Activated gamma-delta T cell (primary cell): Measurements from ENCODE around the gene CXXC4.
A peak's percentile ranks its signal among the peaks of the same experiment; 100 is the strongest.

Source experiments
- DNase-seq: peaks from one replicate; lab custom pipeline; 2025; lab: John Stamatoyannopoulos, UW
- total RNA-seq, 2 donors: gene quantifications; one replicate each; lab custom pipeline; 2026; lab: John Stamatoyannopoulos, UW

Gene CXXC4
- 0.26 to 1.1 reads per million in 2 donors for total RNA-seq

DNA sequence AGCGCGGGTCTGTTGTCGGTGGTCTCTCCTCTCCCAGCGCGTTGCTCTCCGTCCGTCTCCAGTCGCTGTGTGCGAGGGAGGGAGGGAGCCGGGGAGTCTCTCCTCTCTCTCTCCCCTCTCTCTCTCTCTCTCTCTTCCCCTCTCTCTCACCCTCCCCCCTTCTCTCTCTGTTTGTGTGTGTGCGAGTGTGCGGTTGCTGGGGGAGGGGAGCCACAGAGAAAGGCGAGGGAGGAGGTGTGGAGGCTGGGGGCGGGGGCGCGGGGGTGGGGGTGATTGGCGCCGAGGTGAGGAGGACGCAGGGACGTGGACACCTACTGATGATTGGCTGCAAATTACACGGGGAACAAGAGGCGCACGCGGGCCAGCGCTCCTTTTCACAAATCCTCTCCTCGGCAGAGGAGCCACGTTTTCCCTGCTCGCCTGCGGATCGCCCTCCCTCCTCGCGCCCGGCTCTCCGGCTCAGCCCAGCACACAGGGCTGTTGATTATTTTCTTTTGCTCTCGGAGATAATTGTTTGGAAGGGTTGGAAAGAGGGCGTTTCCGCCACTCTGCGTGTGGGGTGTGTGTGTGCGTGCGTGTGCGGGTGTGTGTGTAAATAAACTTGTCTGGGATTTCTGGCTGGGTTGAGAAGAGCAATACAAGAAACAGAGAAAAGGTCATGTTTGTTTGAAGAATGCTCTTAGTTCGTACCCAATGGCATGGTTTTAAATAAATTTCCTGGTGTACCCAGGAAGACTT, at the start of gene CXXC4:
CXXC4 (minus strand) TSS at position 73 of the 738 bp plus-strand sequence. CDS start 3,092 bp downstream, outside the sequence.
- DNase-seq = peak; percentile 8

DNA sequence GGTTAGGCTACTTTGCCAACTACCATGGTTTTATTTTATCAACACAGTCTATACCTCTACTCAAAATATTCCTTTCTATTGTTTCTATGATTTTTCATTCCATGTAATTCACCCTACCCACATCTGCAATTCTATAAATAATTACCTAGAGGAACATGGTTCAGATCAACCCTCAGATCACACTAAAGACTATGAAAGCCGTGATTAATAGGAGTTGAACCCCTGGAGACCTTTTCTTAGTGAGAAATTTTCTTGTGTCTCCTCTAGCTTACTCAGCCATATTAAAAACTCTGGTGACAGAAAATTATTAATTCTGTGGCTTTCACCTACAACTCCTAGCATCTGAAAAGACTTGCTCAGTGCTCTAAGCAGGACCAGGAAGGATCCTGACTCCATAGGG, 38.5 kb upstream of the CXXC4 start:
- DNase-seq = no peak

DNA sequence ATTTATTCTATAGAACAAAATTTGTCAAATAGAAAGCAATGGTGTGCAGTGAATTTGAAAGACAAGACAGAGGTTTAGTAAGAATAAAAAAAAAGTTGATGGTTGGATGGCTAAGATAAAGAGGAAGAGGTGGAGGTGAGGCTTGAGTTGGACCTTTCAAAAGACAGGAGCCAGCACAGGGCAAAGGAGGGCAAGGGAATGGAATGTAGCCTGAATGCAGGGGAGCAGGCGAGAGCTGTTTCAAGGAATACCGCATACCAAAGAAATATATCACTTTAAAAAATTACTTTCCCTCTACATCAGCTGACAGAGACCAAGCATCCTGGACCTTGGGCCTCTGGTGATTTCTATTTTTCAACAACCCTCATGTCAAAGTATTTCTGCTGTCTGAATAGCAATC, 38.0 kb upstream of the CXXC4 start:
- DNase-seq = no peak

DNA sequence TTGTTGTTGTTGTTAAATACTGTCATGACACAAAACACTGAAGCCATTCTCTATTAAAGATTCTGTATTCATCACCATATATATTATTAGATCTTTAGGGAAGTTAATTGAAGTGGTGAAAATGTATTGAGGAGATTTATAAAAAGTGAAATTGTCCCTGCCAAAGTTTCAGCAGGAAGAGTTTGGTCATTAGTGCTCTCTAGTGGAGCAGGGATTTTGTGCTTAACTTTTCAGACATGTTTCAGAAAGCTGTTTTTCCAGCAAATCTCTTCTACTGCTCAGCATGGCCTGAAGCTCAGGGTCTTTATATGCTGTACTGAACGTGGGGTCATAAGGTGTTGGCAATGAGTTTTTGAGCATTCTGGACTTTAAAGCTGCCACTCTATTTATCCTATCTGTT, 36.7 kb upstream of the CXXC4 start:
- DNase-seq = no peak

DNA sequence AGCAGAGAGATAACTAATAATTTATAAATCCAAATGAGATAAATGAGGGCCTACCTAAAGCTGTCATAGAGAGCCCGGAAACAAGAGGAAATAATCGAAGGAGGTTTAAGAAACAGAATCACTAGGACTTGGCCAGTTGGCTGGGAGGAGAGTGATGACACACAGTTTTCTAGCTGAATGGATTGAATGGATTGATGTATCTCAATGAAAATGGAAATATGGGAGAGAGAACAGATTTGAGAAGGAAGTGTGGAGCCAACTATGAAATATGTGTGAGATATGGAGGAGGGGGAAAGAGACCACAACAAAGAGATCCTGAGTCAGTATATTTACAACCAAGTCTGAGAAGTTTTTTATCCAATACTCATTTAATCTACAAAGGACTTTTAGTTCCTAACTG, 35.7 kb upstream of the CXXC4 start:
- DNase-seq = no peak

DNA sequence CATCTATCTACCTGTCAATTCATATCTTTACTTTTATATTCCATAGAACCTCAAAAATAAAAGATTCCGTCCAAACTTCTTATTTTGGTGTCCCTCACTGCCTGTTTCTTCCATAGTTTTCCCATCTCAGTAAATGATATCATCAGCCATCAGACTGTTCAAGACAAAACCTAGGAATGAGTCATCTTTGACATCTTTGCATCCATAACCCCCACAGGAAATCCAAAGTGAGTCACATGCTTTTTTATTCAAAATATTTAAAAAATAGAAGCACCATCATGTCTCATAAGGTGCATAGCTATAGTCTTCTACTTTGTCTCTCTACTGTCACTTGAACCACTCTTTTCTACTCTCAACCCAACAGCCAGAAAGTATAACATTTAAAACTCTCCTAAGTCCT, 29.9 kb upstream of the CXXC4 start:
- no peak for DNase-seq

DNA sequence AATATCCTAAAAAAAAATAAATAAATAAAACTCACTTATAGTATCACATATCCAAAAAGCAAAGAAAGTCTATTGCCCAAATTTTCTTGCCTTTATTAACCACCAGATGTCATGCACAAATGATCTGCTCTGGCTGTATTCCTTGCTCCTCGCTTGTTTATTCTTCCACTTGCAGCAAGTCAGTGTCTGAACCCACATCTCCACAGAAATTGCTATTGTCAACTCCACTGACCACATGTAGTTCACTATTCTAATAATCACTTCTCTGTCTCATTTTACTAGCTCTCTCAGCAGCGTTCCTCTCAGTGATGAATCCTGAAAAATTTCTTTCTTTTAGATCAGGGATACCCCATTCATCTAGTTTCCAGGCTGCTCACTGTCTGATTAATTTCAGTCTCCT, 29.3 kb upstream of the CXXC4 start:
- DNase-seq = no peak

DNA sequence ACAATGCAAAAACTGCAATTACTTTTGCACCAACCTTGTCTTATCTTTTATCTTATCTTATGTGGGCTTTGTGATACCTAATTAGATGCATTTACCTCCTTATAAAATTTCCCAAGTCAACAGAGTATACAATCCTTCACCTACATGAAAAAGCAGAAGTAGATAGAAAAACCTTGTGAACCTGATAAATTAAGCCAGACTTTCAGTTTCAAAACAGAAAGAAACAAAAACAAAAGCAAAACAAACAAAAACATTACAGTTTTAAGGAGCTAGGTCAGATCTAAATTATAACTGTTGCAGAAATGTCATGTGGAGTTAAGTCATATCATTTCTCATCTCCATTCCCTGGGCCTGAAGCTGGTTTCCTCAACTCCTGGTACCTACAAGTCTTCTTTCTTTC, 24.9 kb upstream of the CXXC4 start:
- DNase-seq = no peak

DNA sequence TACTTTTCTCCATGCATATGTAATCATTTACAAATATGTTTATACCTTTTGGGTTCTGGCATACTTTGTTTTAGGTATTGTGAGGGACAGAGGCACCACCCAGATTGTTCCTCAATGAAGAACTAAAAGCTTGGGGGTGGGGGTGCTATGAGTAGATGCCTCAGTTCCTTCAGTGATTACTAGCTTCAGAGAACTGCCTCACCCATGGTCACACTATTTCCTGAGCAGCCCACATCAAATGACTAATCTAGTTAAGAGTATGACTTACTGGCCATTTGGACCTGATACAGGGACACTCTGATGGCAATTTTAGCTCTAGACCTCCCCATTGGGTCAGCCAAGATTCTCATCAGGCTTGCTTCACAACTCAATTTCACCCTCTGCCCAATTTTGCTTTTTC, 22.2 kb upstream of the CXXC4 start:
- DNase-seq = no peak

DNA sequence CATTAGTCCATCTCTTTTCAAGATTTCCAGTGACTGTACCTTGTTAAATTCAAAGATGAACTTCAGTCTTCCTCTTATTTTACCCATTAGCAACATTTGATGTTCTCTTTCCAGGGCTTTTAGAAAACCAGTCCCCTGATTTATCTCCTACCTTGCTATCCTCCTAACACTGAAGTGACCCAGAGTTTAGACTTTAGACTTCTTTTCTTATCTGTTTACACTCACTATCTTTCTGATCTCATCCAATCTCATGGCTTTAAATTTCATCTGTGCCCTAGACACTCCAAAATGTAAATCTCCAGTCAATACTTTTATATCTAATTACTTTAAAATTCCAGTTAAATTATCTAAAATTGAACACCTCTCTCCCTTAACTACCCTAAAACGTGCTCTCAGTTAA, 13.5 kb upstream of the CXXC4 start:
- no peak for DNase-seq

DNA sequence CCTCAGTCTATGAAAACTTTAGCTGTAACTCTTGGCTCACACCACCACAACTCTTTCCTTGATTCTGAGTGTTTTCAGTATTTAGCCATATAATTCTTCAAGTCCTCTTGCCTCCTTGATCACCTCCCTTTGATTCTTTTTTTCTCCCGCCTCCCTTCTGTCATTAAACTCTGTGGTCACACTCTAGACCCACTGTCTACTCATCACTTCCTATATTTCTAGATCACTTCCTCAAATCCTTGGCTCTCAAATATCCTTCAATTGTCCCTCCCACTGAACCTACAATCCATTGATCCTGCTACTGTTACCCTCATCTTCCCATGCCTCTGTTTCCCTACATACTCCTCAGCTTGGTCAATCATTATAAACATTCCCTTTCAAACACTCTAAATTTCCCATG, 12.4 kb upstream of the CXXC4 start:
- DNase-seq = no peak

DNA sequence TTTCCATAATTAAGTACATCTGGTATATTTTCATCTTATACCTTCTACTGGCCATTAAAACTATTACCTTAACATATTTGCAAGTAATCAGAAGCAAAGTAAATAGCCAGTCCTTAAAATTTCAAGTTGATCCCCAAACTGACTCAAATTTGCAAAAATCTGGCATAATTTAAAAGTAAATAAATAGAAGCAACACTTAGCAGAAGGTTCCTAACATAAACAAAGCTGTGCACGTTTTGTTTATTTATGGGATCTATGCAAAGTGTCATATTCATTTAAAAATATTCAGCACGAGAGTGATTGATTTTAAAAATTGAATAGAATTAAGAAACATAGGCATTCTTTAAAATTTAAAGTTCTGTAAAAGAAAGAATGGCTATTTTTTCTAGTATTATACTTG, 9.8 kb upstream of the CXXC4 start:
- DNase-seq = no peak

DNA sequence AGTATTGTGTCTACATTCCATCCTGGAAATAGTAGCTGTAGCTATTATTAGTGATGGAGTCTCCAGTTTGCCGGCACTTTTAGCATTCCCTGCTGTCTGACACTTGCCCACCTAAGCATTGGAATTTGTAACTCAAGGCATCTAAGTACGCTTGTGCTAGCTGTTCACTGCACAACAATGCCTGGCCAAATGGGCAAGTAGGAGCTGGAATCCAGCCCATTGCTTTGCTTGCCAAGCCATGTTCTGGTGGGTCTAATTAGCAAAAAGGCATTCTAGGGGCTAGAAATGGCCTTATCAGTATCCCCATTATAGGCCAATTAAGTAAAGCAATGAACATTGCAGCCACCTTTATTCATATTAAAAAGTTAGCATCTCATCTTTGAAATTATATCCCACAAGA, 7.8 kb upstream of the CXXC4 start:
- no peak for DNase-seq

DNA sequence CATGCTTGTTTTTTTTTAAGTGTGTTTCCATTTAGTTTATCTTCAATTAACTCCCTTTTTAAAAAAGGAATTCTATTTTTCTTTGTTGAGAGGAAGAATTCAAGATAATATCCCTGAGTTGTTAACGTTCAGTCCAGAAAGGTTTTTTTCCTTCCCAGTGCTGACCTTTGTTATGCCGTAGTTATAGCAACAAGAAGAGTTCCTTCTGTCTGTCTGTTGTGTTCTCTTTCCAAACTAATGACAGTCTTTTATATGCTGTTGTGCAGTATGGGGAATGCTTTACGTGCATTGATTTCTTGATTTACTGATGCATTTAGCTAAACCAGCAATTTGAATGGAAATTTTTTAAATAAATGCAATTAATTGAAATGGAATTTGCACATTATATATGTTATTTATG, 6.6 kb upstream of the CXXC4 start:
- DNase-seq = no peak

DNA sequence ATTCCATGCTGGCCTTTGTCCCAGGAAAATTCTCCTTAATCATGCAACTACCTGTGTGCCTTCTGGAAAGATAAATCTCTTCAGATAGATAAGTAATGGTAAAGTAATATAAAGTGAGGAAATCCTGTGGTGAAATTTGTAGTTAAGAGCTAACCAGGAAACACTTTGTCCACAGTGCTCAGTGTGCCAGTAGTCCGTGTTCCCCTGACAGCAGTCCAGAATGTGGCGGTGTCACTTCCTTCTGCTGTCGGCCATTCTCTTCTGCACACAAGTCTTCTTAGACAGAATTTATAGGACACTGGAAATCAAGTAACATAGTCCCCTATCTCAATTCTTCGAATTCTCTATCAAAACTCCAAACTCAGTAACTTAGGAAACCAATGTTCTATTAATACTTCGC, 5.7 kb upstream of the CXXC4 start:
- no peak for DNase-seq

DNA sequence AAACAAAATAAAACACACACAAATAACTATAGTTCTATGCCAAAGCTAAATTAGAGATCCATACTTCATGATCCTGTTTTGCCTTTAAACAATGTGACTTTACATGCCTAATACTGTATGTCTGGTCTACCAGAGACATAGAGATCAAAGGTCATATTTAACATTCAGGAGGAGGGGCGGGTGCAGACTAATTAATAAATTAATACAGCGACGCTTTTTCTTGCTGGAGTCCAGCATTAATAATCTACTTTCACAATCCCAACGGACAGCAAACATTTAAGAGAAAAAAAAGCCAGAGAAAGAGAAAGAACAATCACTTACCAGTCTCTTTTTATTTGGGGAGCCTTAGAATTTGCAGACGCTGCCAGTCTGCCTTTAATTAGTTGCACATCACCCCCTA, 509 bp downstream of the CXXC4 start:
- DNase-seq = no peak

DNA sequence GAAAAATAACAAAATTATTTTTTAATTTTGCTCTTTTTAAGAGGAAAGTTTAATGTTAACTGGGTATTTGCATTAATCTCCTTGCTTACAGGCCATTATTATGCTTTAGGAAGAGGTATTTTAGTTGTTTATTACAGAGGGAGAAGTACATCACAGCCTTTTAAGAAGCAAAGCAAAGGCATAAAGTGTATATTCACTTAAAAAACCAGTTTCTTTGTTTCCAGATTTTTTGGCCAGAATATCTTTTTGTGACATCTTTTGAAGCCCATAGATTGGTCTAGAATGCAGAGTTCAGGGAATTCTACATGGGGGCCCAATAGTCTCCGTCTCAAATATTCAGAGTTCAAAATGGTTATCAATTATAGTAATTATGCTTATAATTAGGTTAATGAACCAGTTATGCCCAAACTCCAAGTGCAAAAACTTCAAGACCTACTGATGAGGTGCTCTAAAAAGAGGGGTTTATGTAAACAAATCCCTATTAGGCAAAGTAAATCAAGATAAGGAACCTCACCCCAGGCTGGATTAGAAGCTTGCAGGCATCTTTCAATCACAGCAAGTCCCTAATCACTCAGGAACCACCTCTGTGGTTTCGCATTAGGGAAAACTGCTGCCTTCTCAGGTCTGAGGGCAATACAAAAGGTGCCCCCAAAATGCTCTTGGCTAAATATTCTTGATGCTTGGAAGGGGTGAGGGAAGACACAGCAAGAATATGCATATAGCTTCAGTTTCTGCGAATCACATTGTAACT, 1.4 kb downstream of the CXXC4 start:
- DNase-seq = no peak

DNA sequence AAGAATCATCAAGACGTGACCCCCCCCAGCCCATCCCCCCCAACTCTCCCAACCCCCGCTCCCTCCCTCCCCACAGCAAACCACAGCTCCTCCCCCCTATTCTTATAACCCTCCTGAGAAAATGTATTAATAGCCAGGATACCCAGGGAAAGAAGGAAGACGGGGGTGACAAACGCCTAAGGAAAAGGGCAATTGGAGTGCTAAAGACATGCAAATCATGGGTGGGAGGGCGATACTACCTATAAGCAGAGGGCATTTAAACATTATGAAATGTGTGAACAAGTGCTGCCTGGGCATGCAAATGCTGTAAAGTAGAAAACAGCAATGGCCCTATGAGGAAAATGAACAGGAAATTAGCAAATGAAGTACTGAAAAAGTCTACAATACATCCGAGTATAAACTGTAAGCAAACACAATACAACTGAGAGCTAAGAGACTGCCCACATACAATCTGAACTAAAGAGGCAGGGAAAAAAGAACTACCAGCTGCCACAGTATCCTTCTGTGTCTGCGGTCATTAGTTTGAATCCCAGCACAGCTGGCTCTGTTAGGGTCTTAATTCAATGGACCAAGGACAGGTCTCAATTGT, 2.4 kb downstream of the CXXC4 start:
- no peak for DNase-seq

DNA sequence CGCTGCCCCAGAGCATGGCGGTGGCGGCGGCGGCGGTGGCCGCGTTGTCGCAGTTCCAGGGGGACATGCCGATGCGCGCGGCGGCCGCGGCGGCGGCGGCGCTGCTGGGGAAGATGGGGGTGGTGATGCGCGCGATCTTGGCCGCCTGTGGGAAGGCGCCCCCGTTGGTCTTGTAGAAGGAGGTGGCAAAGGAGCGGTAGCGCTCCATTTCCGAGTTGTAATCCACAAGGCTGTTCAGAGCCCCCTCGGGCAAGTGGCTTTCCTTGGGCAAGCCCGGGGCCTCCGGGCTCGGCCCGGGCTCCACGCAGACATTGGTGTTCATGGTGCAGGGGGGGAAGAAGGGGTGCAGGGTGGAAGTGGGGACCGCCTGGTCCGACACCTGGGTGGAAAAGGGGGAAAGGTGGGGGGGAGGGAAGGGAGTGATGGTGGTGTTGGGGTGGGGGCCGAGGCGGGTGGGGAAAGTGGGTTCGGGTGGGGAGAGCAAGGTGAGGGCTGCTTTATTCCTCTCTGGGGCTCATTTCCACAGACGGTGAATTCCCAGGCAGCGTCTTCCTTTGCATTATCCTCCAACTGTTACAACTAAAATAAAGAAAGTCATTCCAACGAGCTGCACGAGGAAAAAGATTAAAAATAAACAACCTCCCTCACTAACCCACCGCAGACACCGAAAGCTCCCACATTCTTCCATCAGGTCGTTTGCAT, 3.1 kb downstream of the CXXC4 start:
- DNase-seq = peak; percentile 60

DNA sequence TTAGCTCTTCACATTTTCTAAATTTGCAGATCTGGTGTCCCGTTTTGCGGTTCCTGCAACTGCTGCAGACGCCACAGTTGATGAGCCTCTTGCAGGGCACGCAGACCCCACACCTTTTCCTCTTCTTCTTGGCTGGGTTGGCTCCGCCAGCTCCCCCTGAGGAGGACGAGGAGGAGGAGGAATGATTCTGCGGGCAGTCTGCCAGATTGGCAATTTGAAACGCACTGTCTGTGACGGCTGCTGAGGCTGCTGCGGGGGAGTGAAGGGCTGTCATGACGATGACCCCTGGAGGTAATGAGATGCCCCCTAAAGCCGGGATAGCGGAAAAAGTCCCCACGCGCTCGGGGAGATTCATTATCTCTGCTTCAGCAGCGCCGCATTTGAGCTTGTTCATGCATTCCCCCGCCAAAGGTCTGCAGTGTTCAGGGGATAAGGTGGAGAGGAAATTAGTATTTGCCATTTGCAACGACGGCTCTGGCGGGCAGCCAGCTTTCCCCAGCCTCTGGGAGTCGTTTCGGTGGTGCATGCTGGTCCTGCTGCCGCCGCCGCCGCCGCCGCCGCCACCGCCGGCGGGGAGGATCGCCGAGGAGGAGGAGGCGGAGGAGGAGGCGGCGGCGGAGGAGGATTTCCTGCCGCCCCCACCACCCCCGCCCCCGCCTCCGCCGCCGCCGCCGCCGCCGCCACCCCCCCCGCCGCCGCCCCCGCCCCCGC, 3.8 kb downstream of the CXXC4 start:
- DNase-seq = peak; percentile 60

DNA sequence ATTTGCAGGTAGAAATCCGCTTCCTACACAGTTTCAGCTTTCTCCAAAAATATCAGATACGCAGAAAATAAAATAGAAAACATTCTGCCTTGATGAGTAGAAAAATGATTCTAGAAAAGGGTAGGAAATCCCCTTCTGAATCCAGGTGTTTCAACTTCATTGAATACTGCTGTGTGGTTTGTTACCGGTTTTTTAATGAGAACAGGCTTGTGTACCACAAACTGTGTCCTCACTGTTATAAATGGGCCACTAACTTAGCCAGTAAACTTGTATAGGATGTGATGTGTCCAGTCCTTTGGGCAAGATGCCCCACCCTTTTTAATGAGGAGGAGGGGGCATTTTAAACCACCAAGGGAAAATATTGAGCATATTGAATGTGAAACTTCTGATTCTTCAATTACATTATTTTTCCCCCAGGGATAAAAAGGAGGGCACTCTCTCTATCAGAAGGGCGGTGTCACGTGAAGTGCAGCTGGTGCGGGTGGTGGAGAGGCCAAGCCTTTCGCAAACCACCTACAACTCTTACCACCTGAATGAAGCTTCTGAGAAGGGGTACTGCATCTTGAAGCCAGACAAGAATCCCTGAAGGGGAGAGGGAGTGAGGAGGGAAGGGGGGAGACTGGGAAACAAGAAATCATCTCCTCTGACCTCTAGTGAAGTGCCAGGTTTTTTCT, 4.5 kb downstream of the CXXC4 start:
- DNase-seq = no peak
